Chondrocyte (in vitro differentiated cells): ENCODE data around the gene RAC3. TPM values are rescaled to one million over a fixed set of nuclear protein-coding genes. Genes with fewer than 3 reads are reported as not detected.

Experiments used
- DNase-seq: peaks from one replicate; pipeline ENCODE4 v3.0.0; 2021; ENCODE audit warnings: mixed read lengths, low spot score
- H3K27ac Mint-ChIP-seq: one replicate; pipeline ENCODE4 v1.8.0; 2021; ENCODE audit warnings: mild to moderate bottlenecking, moderate library complexity, mixed read lengths; ENCODE audit not compliant: unreplicated experiment
- H3K27me3 Mint-ChIP-seq: 2 replicates; pipeline ENCODE4 v1.8.0; 2021; ENCODE audit warnings: low read depth, mixed read lengths
- H3K36me3 Mint-ChIP-seq: 2 replicates; pipeline ENCODE4 v1.8.0; 2021; ENCODE audit warnings: low read depth, mixed read lengths
- H3K4me1 Mint-ChIP-seq: 2 replicates; pipeline ENCODE4 v1.8.0; 2021; ENCODE audit warnings: low read depth, mild to moderate bottlenecking, mixed read lengths
- H3K4me3 Mint-ChIP-seq: one replicate; pipeline ENCODE4 v1.8.0; 2021; ENCODE audit warnings: mild to moderate bottlenecking, moderate library complexity, mixed read lengths; ENCODE audit not compliant: unreplicated experiment
- H3K9me3 Mint-ChIP-seq: 2 replicates; pipeline ENCODE4 v1.8.0; 2021; ENCODE audit warnings: low read depth, mixed read lengths
- total RNA-seq: library from RNA; stranded (reverse); gene quantifications from 3 replicates; pipeline ENCODE4 v1.2.1, GENCODE V29; 2021
- TF ChIP-seq, protein P1 (sequence below): fragments of 200-600 bp; sonication (generic); IDR thresholded peaks from 2 replicates; pipeline ENCODE4 v1.5.0; 2021; ENCODE audit warnings: antibody characterized with exemption, mild to moderate bottlenecking, moderate library complexity

Gene RAC3
- total RNA-seq, 1 donor from 2014 or later, result 32.7 TPM

DNA sequence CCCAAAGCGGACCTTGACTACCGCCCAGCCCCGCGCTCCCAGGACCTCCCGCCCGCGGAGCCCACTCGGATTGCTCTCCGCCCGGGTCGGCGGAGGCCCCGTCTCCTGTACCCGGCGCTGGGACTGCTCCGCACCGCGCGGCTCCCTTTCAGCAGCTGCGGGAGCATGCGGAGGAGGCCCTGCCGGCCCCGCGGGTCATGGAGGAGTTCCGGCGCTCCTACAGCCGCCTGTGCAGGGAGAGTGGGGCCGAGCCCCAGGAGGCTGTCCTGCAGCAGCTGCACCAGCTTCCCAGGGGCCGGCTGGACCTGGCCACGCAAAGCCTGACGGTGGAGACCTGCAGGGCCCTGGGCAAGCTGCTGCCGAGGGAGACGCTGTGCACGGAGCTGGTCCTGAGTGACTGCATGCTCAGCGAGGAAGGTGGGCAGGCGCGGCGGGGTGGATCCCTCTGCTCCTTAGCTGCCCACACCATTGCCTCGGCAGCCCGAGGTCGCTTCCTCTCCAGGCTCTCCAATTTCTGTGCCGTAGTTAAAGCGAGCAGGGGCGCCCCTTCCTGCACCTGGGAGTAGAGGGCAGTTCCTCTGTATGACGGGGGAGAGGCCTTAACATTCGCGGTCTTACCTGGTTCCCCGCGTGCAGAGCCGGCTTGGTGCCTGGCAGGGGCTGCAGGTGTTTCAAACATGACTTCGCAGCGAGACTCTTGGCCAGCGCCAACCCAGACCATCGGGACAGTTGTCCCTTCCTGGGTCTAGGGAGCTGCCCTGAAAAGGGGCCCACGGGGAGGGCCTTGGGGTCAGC is 7.8 kb upstream of the RAC3 start:
- Mint-ChIP-seq H3K27me3 (no peaks in the 10 kb centered on the region), H3K27ac (no peak overlapping the region), H3K4me3 (peak overlapping the region; percentile 64), H3K4me1 (peaks cover 18% of the 10 kb centered on the region), H3K36me3 (no peaks in the 10 kb centered on the region), H3K9me3 (no peaks in the 10 kb centered on the region)
- DNase-seq, result no peak
- TF ChIP-seq, protein P1, sequence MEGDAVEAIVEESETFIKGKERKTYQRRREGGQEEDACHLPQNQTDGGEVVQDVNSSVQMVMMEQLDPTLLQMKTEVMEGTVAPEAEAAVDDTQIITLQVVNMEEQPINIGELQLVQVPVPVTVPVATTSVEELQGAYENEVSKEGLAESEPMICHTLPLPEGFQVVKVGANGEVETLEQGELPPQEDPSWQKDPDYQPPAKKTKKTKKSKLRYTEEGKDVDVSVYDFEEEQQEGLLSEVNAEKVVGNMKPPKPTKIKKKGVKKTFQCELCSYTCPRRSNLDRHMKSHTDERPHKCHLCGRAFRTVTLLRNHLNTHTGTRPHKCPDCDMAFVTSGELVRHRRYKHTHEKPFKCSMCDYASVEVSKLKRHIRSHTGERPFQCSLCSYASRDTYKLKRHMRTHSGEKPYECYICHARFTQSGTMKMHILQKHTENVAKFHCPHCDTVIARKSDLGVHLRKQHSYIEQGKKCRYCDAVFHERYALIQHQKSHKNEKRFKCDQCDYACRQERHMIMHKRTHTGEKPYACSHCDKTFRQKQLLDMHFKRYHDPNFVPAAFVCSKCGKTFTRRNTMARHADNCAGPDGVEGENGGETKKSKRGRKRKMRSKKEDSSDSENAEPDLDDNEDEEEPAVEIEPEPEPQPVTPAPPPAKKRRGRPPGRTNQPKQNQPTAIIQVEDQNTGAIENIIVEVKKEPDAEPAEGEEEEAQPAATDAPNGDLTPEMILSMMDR, result no peak

DNA sequence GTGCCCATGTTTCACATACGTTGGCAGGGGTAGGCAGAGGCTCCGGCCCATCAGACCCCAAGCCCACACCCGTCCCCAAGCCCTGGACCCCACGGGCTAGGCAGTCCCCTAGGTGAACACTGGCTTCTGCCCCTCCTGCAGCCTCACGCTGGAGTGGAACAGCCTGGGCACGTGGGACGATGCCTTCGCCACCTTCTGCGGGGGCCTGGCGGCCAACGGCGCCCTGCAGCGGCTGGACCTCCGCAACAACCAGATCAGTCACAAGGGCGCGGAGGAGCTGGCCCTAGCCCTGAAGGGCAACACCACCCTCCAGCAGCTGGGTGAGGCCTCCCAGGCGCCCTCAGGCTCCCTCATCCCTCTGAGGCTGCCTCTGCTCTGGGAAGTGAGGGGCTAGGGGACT is 6.6 kb upstream of the RAC3 start:
- no peak overlapping the region for H3K4me3 Mint-ChIP-seq
- no peak overlapping the region for H3K27ac Mint-ChIP-seq
- no peak for DNase-seq

DNA sequence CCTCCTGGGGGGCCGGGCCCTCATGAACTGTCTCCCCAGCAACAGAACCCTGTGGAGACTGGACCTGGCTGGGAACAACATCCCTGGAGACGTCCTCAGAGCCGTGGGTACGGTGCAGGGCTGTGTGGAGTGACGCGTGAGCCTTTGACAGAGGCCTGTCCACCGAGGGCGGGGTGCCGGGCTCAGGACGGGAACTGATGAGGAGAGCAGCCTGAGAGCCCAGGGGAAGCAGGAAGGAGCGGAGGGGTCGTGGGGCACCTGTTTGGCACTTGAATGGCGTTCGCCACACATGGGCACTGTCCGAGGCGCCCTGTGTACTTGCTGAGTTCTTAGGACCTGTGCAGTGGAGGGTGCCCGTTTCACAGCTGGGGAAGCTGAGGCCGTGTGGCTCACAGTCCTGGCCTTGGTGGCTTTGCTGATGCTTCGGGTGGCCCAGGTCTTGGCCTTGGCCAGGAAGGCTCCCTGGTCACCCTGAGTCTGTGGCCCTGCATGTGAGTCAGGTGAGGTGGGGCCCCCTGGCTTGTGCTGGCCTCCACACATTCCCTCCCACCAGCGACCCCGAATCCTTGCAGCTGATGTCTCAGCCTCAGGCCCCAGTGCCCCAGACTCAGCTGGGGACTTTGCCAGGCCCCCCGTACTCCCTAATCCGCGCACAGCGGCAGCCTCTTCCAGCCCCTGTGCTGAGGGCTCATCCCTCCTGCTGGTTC is 5.9 kb upstream of the RAC3 start:
- Mint-ChIP-seq H3K27ac (no peak overlapping the region), H3K4me1 (peaks cover 22% of the 10 kb centered on the region), H3K9me3 (no peaks in the 10 kb centered on the region), H3K27me3 (no peaks in the 10 kb centered on the region), H3K36me3 (no peaks in the 10 kb centered on the region), H3K4me3 (no peak overlapping the region)
- no peak for DNase-seq
- TF ChIP-seq, protein P1, result no peak

More for the DNA sequence above, 6.6 kb upstream of the RAC3 start:
- peaks cover 20% of the 10 kb centered on the region for H3K4me1 Mint-ChIP-seq
- H3K27me3 Mint-ChIP-seq, result no peaks in the 10 kb centered on the region
- no peaks in the 10 kb centered on the region for H3K36me3 Mint-ChIP-seq
- TF ChIP-seq, protein P1, result no peak
- H3K9me3 Mint-ChIP-seq, result no peaks in the 10 kb centered on the region

- Mint-ChIP-seq H3K4me1 (peaks cover 19% of the 10 kb centered on the region), H3K36me3 (no peaks in the 10 kb centered on the region), H3K27me3 (no peaks in the 10 kb centered on the region), H3K27ac (no peak overlapping the region), H3K4me3 (no peak overlapping the region), H3K9me3 (no peaks in the 10 kb centered on the region)
- DNase-seq, result no peak
- TF ChIP-seq, protein P1, result no peak
These were observed 3.2 kb upstream of the RAC3 start for GRCh38 chr17:82028246-82028645.

- DNase-seq, result no peak
- Mint-ChIP-seq H3K36me3 (no peaks in the 10 kb centered on the region), H3K27me3 (no peaks in the 10 kb centered on the region), H3K9me3 (no peaks in the 10 kb centered on the region), H3K4me3 (no peak overlapping the region), H3K27ac (no peak overlapping the region), H3K4me1 (peaks cover 14% of the 10 kb centered on the region)
- TF ChIP-seq, protein P1, result no peak
These were observed 2.5 kb upstream of the RAC3 start for GRCh38 chr17:82028966-82029365.
